HK-2 (cell line): ENCODE results near the gene BLOC1S3.

Source experiments
- DNase-seq: peaks from one replicate; pipeline ENCODE4 v3.0.0-alpha.2; 2018; ENCODE audit not compliant: unreplicated experiment

BLOC1S3 gene

DNA sequence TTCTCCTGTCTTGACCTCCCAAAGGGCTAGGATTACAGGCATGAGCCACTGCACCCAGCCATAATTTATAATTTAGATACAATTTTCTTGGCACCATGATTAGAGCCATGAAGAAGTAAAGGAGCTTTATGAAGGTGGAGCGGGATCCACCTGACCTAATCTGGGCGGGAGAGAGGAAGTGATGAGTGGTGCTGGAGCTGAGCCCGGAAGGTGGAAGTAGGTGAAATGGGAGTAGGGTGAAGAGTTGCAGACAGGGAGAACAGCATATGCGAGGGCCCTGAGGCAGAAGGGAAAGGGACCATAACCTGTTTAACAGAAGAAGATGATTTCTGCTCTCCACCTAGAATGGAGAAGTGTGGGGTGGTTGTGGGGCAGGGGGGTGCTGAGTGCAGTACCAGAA lies 4.2 kb downstream of the BLOC1S3 start:
- no peak for DNase-seq

DNA sequence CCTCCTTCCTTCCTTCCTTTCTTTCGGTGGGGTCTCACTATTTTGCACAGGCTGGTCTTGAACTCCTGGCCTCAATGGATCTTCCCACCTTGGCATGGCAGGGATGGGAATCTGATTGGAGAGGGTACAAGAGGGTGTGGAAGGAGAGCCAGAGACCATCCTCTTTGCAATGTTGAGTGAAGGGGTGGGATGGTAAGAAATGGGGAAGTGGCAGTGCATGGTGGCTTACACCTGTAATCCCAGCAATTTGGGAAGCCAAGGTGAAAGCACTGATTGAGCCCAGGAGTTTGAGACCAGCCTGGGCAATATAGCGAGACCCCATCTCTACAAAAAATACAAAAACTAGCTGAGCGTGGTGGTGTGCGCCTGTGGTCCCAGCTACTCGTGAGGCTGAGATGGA lies 5.5 kb downstream of the BLOC1S3 start:
- DNase-seq = no peak

DNA sequence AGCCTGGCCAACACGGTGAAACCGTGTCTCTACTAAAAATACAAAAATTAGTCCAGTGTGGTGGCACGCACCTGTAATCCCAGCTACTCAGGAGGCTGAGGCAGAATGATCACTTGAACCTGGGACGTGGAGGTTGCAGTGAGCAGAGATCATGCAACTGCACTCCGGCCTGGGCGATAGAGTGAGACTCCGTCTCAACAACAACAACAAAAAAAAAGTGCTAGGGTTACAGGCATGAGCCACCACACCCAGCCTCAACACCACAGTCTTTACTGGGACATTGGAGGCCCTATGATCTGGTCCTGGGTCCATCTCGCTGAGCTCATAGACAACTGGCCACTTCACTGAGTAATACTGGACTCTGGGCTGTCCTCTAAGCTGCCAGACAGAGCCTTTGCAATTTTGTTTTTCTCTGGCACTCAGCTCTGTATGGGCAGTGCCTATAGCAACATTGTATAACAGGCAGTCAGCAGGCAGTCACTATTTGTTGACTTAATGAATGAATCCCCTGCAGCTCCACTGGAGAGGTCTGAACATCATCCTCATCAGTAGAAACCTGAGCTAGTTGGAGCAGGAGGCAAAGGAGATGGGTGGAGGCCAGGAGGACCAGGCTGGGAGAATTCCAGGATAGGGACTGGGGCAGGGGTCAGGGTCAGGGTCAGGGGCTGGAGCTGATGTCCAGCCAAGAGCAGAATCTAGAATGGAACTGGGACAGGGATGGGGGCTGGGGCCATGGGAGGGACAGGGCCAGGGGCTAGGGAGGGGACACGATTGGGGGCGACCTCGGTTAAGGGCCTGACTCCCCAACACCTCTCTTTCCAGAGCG lies 8.1 kb downstream of the BLOC1S3 start:
- no peak for DNase-seq

DNA sequence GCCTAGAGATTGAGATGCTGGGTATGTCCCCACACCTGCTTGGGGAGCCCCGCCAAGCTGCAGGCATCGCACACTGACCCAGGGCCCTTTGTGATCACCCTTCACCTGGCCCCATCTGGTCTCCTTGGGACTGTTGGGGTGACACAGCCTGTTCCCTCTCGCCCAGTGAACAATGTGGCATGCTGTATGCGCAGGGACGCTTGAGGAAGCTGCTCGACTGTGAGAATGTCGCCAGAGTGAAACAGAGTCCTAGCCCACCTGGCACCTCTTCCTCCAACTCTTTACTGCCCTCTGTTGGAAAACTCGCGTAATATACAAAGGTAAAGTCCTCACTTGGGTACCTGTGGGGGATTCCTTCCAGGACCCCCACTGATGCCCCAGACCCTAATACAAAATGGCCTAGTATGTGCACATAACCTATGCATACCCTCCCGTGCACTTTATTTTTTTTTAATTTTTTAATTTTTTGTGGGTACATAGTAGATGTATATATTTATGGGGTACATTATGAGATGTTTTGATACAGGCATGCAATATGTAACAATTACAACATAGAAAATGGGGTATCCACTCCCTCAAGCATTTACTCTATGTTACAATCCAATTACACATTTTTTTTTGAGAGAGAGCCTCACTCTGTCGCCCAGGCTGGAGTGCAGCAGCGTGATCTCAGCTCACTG lies 9.0 kb downstream of the BLOC1S3 start:
- no peak for DNase-seq

DNA sequence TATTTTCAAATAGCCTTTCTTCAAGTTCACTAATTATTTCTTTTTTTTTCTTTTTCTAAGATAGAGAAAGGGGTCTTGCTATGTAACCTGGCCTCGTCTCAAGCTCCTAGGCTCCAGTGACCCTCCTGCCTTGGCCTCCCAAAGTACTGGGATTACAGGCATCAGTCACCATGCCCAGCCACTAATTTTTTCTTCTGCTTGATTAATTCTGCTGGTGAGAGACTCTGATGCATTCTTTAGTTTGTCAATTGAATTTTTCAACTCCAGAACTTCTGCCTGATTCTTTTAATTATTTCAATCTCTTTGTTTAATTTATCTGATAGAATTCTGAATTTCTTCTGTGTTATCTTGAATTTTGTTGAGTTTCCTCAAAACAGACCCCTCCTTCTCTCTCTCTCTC lies 11.4 kb downstream of the BLOC1S3 start:
- no peak for DNase-seq

DNA sequence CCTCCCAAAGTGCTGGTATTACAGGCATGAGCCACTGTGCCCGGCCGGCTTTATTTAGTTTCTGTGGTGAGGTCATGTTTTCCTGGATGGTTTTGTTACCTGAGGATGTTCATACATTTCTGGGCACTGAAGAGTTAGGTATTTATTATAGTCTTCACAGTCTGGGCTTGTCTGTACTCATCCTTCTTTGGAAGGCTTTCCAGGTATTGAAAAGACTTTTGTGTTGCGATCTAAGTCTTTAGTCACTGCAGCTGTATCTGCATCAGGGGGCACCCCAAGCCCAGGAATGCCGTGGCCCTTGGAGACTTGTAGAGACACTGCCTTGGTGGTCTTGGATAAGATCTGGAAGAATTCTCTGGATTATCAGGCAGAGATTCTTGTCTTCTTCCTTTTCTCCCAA lies 12.8 kb downstream of the BLOC1S3 start:
- DNase-seq = no peak

DNA sequence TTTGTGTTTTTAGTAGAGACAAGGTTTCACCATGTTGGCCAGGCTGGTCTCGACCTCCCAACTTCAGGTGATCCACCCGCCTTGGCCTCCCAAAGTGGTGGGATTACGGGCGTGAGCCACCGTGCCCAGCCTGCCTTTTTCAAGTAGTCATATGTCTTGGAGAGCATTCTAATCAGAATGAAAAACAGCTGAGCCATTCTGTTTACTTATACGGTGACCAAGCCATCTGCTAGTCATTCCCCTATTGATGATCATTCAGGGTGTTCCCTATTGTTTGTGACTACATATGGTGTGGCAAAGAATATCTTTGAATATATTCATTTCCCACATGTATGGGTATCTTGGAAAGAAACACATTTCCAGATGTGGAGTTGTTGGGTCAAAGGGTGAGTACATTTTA lies 17.2 kb downstream of the BLOC1S3 start:
- no peak for DNase-seq

DNA sequence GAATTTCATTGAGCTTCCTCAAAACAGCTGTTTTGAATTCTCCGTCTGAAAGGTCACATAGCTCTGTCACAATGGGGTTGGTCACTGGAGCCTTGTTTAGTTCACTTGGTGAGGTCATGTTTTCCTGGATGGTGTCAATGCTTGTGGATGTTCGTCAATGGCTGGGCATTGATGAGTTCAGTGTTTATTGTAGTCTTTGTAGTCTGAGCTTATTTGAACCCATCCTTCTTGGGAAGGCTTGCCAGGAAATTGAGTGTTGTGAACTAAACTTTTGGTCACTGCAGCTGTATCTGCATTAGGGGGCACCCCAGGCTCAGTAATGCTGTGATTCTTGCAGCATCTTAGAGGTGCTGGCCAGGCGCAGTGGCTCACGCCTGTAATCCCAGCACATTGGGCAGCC lies 22.0 kb downstream of the BLOC1S3 start:
- DNase-seq = no peak

DNA sequence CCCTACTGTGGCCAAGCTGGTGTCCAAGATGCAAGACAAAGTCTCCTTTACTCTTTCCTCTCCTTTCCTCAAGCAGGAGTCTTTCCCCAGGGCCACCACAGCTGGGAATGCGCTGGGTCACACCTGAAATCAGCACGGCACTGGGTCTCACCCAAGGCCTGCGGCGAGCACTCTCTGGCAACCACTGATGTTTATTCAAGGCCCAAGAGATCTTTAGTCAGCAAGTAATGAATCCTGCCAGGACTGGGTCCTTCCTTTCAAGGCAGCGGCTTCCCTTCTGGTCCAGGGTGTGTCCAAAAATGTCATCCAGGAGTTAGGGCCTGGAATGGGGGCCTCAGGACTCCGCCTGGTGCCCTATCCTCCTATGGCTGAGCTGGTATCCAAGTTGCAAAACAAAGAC lies 24.1 kb downstream of the BLOC1S3 start:
- DNase-seq = no peak

DNA sequence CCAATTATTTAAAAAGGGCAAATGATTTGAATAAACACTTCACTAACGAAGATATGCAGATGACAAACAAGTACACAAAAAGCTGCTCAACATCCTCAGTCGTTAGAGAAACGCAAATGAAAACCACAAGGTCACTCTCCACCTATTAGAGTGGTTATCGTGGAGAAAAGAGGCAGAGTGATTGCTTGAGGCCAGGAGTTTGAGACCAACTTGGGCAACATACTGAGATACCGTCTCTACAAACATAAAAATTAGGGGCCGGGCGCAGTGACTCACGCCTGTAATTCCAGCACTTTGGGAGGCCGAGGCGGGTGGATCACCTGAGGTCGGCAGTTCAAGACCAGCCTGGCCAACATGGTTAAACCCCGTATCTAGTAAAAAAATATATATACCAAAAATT lies 27.2 kb downstream of the BLOC1S3 start:
- DNase-seq = no peak

DNA sequence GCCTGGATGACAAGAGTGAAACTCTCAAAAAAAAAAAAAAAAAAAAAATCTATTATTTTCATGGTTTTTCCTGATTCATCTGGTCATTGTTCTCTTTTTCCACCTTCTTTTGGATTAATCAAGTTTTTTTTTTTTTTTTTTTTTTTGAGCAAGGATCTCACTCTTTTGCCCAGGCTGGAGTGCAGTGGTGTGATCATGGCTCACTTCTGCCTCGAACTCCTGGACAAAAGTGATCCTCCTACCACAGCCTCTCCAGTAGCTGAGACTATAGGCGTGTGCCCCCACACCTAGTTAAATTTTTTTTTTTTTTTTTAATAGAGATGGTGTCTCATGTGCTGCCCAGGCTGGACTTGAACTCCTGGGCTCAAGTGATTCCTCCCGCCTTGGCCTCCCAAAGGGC lies 27.7 kb downstream of the BLOC1S3 start:
- no peak for DNase-seq

DNA sequence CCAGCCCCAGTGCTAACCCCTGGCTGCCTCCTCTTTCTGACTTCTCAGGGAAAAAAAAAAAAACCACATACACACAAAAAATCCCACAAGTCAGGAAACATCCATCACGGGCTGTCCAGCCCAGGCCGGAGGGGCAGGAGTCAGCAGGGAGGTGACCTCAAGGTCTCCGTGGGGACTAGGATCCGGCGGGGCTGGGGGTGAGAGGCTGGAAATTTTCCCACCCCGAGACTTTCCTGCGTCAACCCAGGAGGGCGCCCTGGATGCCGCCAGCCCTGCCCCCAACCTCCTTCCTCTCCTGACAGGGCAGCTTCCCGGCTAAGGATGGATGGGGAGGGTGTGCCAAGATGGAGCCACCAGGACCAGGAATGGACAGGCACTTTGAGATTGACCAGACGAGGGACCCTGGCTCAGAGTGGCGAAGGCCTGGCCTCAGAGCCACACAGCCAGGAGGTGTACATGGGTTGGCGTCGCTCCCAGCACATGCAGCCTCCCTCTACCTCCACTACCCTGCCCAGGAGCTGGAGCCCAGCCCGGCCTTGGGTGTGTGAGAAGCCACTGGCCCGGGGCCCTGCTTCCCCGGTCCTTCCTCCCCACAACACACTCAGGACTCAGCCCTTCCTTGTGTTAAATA lies 33.3 kb downstream of the BLOC1S3 start:
- DNase-seq = no peak

DNA sequence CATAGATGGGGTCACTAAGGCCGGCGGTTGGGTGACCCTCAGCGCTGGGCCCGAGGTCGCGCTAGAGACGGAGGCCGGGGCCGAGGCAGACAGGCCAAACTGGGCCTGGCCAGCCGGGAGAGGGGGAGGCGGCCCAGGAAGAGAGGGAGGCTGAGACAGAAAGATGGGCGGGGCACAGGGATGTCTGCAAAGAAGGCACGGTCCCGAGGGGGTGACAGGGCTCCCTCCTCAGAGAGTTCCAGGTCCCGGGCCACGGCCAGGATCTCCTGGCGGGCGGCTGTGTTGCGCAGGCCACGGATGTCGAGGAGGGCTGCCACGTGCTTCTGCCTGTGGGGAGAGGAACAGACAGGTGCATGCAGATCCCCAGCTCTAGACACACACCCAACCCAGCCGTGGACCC lies 34.4 kb downstream of the BLOC1S3 start:
- DNase-seq = no peak

DNA sequence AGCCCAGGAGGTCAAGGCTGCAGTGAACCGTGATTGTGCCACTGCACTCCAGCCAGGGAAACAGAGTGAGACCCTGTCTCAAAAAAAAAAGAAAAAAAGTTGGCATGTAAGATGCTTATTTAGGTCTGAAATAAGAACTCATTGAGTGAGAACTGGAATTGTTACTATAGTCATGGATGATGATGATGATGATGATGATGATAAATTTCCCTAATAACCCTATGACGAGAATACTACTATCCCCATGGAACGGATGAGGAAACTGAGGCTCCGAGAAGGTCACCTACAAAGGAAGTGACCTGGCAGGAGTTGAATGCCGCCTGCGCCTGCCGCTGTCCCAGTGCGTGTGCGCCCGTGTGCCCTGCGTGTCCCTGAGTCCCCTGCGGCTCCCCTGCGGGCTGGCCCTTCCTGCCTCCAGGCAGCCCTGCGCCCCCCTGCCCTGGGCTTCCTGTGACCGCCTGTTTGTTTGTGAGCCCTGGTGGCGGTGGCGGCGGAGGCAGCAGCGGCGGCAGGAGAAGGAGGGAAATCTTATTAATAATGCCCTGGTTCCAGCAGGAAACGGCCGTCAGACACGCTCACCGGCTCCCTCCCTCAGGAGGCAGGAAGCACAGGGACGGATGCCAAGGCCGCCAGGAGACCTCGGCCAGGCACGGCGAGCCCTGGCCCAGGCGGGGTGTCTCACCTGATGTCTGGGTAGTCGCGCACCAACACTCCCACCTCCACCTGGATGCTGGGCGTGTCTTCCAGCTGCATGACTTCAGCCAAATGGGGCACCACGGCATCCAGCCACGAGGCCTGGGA lies 37.0 kb downstream of the BLOC1S3 start:
- DNase-seq = peak; percentile 37

DNA sequence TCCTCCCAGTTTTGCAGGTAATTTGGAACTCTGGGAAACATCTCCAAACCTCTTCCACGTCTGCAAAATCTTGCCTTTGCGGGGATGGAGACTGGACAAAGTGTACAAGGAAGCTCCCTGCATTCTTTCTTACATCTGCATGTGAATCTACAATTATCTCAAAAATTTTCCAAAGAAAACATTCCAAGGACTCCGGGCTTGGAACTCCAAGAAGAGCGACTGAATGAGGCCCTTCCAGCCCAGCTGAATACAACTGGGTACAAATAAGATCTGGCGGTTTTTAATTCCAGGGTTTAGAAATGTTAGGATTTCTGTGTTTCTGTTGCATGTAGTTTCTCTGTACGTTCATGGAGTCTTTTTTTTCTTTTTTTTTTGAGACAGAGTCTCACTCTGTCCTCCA lies 38.1 kb downstream of the BLOC1S3 start:
- DNase-seq = no peak

DNA sequence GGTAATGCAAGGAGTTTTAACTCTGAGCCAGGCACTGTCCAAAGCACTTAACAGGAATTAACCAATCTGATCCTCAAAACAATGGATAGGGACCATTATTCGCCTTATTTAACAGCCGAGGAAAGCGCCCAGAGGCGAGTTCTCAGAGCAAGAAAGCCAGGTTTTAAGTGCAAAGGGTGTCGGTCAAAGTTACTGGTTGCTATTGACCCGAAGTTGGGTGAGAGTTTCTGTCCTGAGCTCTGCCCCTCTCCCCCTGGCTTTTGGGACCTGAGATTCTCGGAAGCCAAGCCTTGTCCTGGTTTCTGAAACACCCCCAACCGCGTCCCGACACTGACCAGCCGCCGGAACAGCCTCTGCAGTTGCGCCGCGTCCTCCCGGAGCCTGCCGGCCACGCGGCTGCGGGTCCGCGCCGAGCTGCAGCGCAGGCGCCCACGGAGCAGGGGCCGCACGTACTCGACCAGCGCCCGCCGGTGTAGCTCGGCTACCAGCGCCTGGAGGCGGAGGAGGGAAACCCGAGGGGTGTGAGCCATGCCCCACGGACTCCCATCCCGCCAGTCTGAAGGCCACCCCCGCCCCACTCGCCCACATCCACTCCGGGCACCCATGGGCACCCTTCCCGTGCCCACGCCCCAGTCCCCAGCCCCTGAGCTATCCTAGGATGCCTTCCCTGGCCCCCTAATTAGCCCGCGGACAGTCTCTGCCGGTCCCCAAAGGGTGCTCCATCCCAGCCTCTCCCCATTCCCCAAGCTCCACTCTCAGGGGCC lies 38.8 kb downstream of the BLOC1S3 start:
- DNase-seq = no peak

DNA sequence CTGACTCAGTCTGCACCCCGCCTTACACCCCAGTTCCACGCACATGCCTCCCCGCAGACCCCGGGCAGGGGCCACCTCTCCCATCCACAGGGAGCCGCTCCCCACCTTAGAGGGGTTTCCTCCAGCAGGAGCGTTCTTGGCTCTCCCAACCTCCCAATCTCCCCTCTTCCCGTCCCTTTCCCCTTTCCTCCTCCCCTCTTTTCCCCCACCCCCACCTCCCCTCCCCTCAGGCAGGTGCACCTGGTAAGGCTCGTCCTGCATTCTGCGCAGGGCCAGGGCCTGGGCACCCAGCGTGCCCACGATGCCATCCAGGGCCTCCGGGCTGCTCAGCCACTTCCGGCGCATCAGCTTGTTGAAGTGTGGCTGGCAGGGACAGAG lies 39.4 kb downstream of the BLOC1S3 start:
- DNase-seq = no peak

DNA sequence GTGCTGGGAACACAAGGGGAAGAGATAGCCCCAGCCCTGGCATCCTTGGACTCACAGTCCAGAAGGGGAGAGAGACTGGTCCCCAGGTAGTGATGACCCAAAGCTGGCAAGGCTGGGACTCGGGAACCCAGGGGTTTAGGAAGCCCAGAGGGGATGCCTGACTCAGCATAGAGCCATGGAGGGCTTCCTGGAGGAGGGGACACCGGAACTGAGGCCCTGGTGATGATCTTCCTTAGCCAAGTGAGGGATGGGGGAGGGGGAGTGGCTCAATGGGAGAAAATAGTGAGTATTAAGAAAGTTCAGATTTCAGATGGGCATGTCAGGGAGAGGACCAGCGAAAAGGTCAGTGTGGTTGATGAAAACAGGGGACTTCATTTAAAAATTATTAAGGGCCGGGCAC lies 39.8 kb downstream of the BLOC1S3 start:
- no peak for DNase-seq

DNA sequence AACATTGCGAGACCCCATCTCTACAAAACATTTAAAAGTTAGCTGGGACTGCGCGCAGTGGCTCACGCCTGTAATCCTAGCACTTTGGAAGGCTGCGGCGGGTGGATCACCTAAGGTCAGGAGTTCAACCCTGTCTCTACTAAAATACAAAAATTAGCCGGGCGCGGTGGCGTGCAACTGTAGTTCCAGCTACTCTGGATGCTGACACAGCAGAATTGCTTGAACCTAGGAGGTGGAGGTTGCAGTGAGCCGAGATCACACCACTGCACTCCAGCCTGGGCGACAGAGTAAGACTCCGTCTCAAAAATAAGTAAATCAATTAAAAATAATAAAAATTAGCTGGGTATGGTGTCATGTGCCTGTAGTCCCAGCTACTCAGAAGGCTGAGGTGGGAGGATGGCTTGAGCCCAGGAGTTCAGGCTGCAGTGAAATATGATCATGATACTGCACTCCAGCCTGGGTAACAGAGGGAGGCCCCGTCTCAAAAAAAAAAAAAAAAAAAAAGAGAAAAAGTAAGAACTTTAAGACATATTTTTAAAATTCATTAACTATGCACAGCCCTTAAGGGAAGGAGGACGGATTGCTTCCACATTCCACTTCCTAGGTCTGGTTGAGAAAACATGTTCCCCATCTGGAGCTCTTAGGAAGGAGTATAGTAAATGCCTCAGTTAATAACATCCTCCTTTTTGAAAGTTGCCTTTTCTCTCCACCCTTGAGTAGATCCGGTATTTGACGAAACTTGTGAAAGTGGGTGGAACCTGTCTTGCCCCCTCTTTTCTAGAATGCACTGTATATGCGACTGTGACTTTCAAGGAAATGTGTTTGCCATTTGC lies 40.5 kb downstream of the BLOC1S3 start:
- no peak for DNase-seq

DNA sequence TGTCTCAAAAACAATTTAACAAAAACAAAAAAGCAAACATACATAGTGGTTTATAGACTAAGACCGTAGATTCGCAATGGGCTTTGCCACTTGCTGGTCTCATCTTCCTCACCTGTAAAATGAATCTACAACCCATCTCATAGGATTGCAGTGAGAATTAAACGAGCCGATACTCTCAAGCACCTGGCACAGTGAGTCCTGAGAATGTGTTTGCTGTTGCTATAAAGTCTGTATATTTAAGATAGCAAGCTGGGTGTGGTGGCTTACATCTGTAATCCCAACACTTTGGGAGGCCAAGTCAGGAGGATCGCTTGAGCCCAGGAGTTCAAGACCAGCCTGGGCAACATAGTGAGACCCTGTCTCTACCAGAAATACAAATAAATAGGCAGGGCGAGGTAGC lies 44.1 kb downstream of the BLOC1S3 start:
- no peak for DNase-seq

DNA sequence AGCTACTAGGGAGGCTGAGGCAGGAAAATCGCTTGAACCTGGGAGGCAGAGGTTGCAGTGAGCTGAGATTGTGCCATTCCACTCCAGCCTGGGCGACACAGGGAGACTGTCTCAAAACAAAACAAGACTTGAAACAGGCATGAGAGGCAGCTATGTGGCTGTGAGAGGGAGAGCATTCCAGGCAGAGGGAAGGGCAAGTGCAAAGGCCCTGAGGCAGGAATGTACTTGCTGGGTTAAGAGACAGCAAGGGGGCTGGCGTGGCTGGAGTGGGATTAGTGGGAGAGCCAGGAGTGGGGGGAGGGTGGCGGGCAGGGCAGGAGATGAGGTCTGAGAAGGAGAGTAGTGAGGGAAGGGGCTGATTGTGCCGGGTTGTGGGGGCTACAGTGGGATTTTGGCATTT lies 45.3 kb downstream of the BLOC1S3 start:
- DNase-seq = no peak
